ENCODE data around the gene APLN. TPM values are rescaled to one million over a fixed set of nuclear protein-coding genes. Genes with fewer than 3 reads are reported as not detected.

Gene APLN
- polyA plus RNA-seq, 1 experiment, result 0.21 TPM

GRCh38 chrX:129641941-129642340 is 12.8 kb downstream of the APLN start:
- no peak for TF ChIP-seq CTCF (IDR thresholded peaks at IDR 0.05; ENCODE audit: low read depth, low read length)
- H3K9me3 ChIP-seq (ENCODE audit: control insufficient read depth, insufficient read depth, low read length), result no peaks in the 10 kb centered on the region
- CTCF ChIA-PET, result interaction anchor here (7.5 kb wide), 1 partner anchor 85 kb away, joined by 145 read pairs; no protein-coding TSS in a partner anchor
- H3K27me3 ChIP-seq (ENCODE audit: control insufficient read depth, insufficient read depth, low read length), result peaks cover 3% of the 10 kb centered on the region
- no peak overlapping the region for H3K4me3 ChIP-seq (ENCODE audit: low read depth, low read length)
- DNase-seq (ENCODE audit: low read depth, low spot score), result no peak
- POLR2A ChIA-PET, result no interaction called here
- H3K27ac ChIP-seq (ENCODE audit: low read depth, low read length), result no peak overlapping the region

GRCh38 chrX:129641469-129641868 is 13.3 kb downstream of the APLN start:
- POLR2A ChIA-PET, result no interaction called here
- CTCF ChIA-PET, result interaction anchor here (7.5 kb wide), 1 partner anchor 85 kb away, joined by 145 read pairs; no protein-coding TSS in a partner anchor

GRCh38 chrX:129640737-129641136 is 14.0 kb downstream of the APLN start:
- TF ChIP-seq CTCF (IDR thresholded peaks at IDR 0.05; ENCODE audit: low read depth, low read length), result no peak
- Histone ChIP-seq H3K4me3 (ENCODE audit: low read depth, low read length) (no peak overlapping the region), H3K27ac (ENCODE audit: low read depth, low read length) (no peak overlapping the region), H3K9me3 (ENCODE audit: control insufficient read depth, insufficient read depth, low read length) (no peaks in the 10 kb centered on the region), H3K27me3 (ENCODE audit: control insufficient read depth, insufficient read depth, low read length) (peaks cover 3% of the 10 kb centered on the region)
- ChIA-PET POLR2A (interaction anchor here (0.6 kb wide), 1 partner anchor 203 kb away, joined by 3 read pairs; the partner anchor contains the start of gene ZDHHC9), CTCF (interaction anchor here (0.6 to 7.5 kb wide), 4 partner anchors 33 to 420 kb away, joined by 3 to 145 read pairs (median 4); no protein-coding TSS in a partner anchor)
- DNase-seq (ENCODE audit: low read depth, low spot score), result no peak

More at GRCh38 chrX:129641469-129641868, 13.3 kb downstream of the APLN start:
- TF ChIP-seq CTCF (IDR thresholded peaks at IDR 0.05; ENCODE audit: low read depth, low read length), result no peak
- no peak for DNase-seq (ENCODE audit: low read depth, low spot score)
- Histone ChIP-seq H3K27me3 (ENCODE audit: control insufficient read depth, insufficient read depth, low read length) (peaks cover 3% of the 10 kb centered on the region), H3K4me3 (ENCODE audit: low read depth, low read length) (no peak overlapping the region), H3K27ac (ENCODE audit: low read depth, low read length) (no peak overlapping the region), H3K9me3 (ENCODE audit: control insufficient read depth, insufficient read depth, low read length) (no peaks in the 10 kb centered on the region)

- H3K9me3 ChIP-seq (ENCODE audit: control insufficient read depth, insufficient read depth, low read length), result no peaks in the 10 kb centered on the region
- H3K4me3 ChIP-seq (ENCODE audit: low read depth, low read length), result no peak overlapping the region
- no peak overlapping the region for H3K27ac ChIP-seq (ENCODE audit: low read depth, low read length)
- DNase-seq (ENCODE audit: low read depth, low spot score), result no peak
- ChIA-PET CTCF (interaction anchor here (0.7 to 7.5 kb wide), 6 partner anchors 18 to 316 kb away, joined by 3 to 145 read pairs (median 4); partner anchors contain the start of gene UTP14A), POLR2A (no interaction called here)
- TF ChIP-seq CTCF (IDR thresholded peaks at IDR 0.05; ENCODE audit: low read depth, low read length), result no peak
- H3K27me3 ChIP-seq (ENCODE audit: control insufficient read depth, insufficient read depth, low read length), result peaks cover 3% of the 10 kb centered on the region
Measured at GRCh38 chrX:129638917-129639316, 15.8 kb downstream of the APLN start.

GRCh38 chrX:129637217-129638109 is 17.3 kb downstream of the APLN start:
- ChIA-PET CTCF (interaction anchor here (0.7 to 7.5 kb wide), 19 partner anchors 8 to 423 kb away, joined by 3 to 145 read pairs (median 4); partner anchors contain the start of gene UTP14A), POLR2A (no interaction called here)
- Histone ChIP-seq H3K9me3 (ENCODE audit: control insufficient read depth, insufficient read depth, low read length) (no peaks in the 10 kb centered on the region), H3K27ac (ENCODE audit: low read depth, low read length) (no peak overlapping the region), H3K4me3 (ENCODE audit: low read depth, low read length) (no peak overlapping the region), H3K27me3 (ENCODE audit: control insufficient read depth, insufficient read depth, low read length) (peaks cover 3% of the 10 kb centered on the region)
- TF ChIP-seq CTCF (IDR thresholded peaks at IDR 0.05; ENCODE audit: low read depth, low read length), result peak; percentile 80
- no peak for DNase-seq (ENCODE audit: low read depth, low spot score)
